Bronchial epithelial cell (primary cell): ENCODE results near the gene DPM2. TPM values are rescaled to one million over a fixed set of nuclear protein-coding genes. Genes with fewer than 3 reads are reported as not detected.

Experiments
- DNase-seq: peaks from one replicate; pipeline ENCODE4 v3.0.0-alpha.2; 2010; ENCODE audit warnings: low read depth
- FAIRE-seq: peaks from 2 replicates; lab custom pipeline; 2011; peaks lifted over from hg19 to GRCh38; lab: Jason Lieb, UNC
- H3K27me3 ChIP-seq: 2 replicates; pipeline ENCODE4 v1.5.1; 2011; ENCODE audit warnings: low read length; ENCODE audit not compliant: control insufficient read depth, insufficient read depth
- H3K36me3 ChIP-seq: 2 replicates; pipeline ENCODE4 v1.5.1; 2011; ENCODE audit warnings: low read length; ENCODE audit not compliant: control insufficient read depth, insufficient read depth
- H3K4me3 ChIP-seq: 2 replicates; pipeline ENCODE4 v1.5.1; 2011; ENCODE audit warnings: mild to moderate bottlenecking, low read depth, low read length, control low read depth
- total RNA-seq: library from RNA; depleted of rRNA; stranded (reverse); fragments of >200 nt; gene quantifications from 2 replicates; pipeline ENCODE4 v1.2.1, GENCODE V29; 2014
- TF ChIP-seq, protein P1 (sequence below): IDR thresholded peaks from 2 replicates; pipeline ENCODE4 v1.5.1; 2011; ENCODE audit warnings: mild to moderate bottlenecking, moderate library complexity, low read length, control low read depth, inconsistent platforms; ENCODE audit not compliant: insufficient read depth, severe bottlenecking

Gene DPM2
- total RNA-seq, 1 donor from 2014 or later, result 11.8 TPM

DNA sequence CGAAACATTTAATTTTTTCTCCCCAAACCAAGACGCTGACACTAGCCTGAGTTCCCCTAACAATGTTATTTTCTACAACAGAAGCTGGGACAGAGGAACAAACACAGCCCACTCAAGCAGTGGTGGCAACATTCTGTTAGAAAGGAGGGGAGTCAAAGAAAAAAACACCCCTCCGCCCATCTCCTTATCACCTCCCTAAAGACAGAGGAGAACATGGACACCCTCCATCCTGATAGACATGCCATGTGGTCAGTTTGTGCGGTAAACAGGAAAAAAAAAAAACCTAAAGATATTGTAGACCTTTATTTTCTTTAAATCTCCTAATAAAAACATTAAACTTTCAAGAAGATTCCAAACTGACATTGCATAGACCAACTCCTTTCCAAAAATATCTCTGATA, 2.9 kb upstream of the DPM2 start:
- no peak for DNase-seq

DNA sequence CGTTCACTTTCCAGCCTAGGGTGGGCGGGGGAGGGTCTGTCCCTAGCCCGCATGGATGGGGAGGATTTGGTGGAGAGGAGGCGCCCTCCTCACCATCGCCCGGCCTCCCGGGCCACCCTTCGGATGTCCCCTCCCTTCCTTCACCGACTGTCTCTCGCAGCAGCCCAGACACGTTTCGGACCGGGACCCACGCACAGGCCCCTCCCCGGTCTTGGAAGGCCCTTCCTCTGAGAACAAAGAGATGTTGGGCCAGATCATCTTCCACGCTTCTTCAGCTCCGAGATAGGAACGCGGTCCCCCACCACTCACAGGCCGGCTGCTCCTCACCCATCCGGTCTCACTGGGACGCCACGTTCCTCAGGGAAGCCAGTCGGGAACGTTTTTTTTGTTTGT, 640 bp upstream of the DPM2 start:
- no peak for FAIRE-seq

More for the DNA sequence above, 2.9 kb upstream of the DPM2 start:
- Histone ChIP-seq H3K27me3 (no peaks in the 10 kb centered on the region), H3K4me3 (no peak overlapping the region), H3K36me3 (peaks cover 31% of the 10 kb centered on the region)
- FAIRE-seq, result no peak
- TF ChIP-seq, protein P1, sequence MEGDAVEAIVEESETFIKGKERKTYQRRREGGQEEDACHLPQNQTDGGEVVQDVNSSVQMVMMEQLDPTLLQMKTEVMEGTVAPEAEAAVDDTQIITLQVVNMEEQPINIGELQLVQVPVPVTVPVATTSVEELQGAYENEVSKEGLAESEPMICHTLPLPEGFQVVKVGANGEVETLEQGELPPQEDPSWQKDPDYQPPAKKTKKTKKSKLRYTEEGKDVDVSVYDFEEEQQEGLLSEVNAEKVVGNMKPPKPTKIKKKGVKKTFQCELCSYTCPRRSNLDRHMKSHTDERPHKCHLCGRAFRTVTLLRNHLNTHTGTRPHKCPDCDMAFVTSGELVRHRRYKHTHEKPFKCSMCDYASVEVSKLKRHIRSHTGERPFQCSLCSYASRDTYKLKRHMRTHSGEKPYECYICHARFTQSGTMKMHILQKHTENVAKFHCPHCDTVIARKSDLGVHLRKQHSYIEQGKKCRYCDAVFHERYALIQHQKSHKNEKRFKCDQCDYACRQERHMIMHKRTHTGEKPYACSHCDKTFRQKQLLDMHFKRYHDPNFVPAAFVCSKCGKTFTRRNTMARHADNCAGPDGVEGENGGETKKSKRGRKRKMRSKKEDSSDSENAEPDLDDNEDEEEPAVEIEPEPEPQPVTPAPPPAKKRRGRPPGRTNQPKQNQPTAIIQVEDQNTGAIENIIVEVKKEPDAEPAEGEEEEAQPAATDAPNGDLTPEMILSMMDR, result no peak

DNA sequence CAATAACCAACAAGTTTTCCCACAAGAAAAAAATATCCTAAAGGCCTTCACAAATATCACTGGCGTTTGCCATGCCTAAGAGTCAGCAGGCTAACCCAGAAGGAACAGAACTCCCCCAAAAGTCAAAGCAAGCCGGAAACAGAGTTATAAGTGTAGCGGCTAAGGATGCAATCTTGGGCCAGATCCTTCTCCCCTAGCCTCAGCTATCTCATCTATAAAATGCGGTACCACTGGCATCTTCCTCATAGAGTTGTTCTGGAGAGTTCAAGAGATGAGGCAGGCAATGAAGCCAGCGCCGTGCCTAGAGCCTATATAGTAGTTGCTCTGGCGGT, 632 bp downstream of the DPM2 start:
- H3K36me3 ChIP-seq, result peaks cover 8% of the 10 kb centered on the region
- FAIRE-seq, result no peak
- H3K4me3 ChIP-seq, result peak overlapping the region; percentile 71
- H3K27me3 ChIP-seq, result no peaks in the 10 kb centered on the region
- TF ChIP-seq, protein P1, result no peak
- DNase-seq, result no peak

More for the DNA sequence above, 640 bp upstream of the DPM2 start:
- Histone ChIP-seq H3K4me3 (peak overlapping the region; percentile 71), H3K27me3 (no peaks in the 10 kb centered on the region), H3K36me3 (peaks cover 16% of the 10 kb centered on the region)
- TF ChIP-seq, protein P1, result no peak
- no peak for DNase-seq

DNA sequence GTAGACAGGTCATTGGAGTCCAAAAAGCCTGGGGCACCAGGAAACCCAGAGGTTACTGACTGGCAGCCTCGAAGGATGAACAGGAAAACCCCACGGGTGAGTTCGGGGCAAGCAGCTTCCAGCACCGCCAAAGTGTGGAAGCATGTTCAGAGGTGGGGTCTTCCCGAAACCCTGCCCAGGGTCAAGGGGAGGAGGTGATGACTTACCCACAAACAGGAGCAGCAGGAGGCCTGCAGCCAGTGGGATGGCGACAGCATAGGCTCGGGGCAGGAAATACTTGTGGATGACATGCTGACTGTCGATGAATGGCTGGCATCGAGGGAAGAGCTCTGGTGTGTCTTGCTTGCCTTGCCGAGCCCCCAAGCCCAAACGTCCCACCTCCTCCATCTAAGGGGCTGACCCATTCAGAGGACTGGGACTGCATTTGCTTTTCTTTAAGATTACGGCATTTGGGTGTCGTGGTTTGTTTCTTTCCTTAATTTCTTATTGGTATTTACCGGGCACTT, 1.3 kb downstream of the DPM2 start:
- no peak for FAIRE-seq
- no peak for DNase-seq
- Histone ChIP-seq H3K36me3 (peaks cover 6% of the 10 kb centered on the region), H3K4me3 (peak overlapping the region; percentile 71), H3K27me3 (no peaks in the 10 kb centered on the region)
- TF ChIP-seq, protein P1, result no peak

DNA sequence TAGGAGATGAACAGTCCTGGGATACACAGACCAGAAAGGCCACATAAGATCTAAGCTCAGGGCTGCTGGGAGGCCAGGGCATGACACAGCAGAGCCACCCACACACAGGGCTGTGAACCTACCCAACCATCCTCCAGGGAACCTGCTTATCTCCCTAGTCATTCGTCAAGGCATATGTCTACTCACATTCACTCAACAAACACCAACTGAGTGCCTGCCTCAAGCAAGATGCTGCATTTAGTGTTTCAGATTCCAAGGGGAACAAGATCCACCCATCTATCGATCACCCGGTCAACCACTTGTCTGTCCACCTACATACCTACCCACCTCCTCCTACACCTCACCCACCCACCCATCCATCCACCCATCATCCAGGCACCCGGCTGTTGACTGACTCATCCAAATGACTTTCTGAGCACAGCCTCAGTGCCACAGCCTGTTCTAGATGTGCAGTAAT, 1.9 kb downstream of the DPM2 start:
- H3K36me3 ChIP-seq, result peaks cover 6% of the 10 kb centered on the region
- TF ChIP-seq, protein P1, result no peak
- H3K27me3 ChIP-seq, result no peaks in the 10 kb centered on the region
- H3K4me3 ChIP-seq, result no peak overlapping the region
- DNase-seq, result peak; percentile 46
- FAIRE-seq, result no peak

DNA sequence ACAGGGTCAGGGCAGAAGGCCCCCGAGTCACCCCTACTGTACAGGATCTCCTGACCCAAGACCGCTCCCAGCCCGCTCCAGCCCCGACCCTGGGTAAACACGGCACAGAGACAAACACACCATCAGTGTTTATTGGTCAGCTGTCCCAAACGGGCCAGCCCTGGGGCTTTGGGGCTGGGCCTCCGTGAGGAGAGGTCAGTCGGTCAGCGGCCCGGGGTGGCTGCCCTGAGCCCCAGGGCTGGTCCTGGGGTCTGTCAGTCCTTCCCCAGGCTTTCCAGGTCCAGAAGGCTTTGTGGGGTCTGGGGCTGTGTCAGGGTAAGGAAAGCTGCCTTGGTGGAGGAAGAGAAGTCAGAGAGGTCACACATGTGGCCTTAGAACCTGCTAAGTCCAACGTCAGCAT, 2.7 kb downstream of the DPM2 start:
- DNase-seq, result no peak
- FAIRE-seq, result no peak
- Histone ChIP-seq H3K27me3 (no peaks in the 10 kb centered on the region), H3K4me3 (no peak overlapping the region), H3K36me3 (peaks cover 4% of the 10 kb centered on the region)
- TF ChIP-seq, protein P1, result no peak
